PC-3 (cell line): ENCODE results near the gene UPK1B. TPM values are rescaled to one million over a fixed set of nuclear protein-coding genes. Genes with fewer than 3 reads are reported as not detected.

Experiments
- ATAC-seq: fragments of 200-7000 bp; cut with Tn5 transposase; 2 replicates; pipeline ENCODE4 v1.9.1; 2020; ENCODE audit warnings: mild to moderate bottlenecking, moderate library complexity
- BruUV-seq: library from RNA; stranded (reverse); fragments of 400-500 nt; replicated peaks from 2 replicates; lab custom pipeline; 2021; lab: Mats Ljungman, UMichigan
- CTCF ChIA-PET: fragments of 300-600 bp; sonication (Branson Sonifier 250); formaldehyde crosslinking; loops from one replicate; lab custom pipeline; 2022; ENCODE audit warnings: antibody characterized with exemption; lab: Charles Lee
- POLR2A ChIA-PET: fragments of 300-600 bp; sonication (Branson Sonifier 250); formaldehyde crosslinking; loops from one replicate; lab custom pipeline; 2022; ENCODE audit warnings: antibody characterized with exemption; ENCODE audit not compliant: unreplicated experiment; lab: Charles Lee
- DNase-seq: peaks from one replicate; pipeline ENCODE4 v3.0.0-alpha.2; 2015
- H2AFZ ChIP-seq: fragments of 300-600 bp; sonication (generic); 2 replicates; pipeline ENCODE4 v1.6.0; 2016; ENCODE audit warnings: antibody characterized with exemption, low read length
- H3F3A ChIP-seq: fragments of 300-600 bp; sonication (generic); one replicate; pipeline ENCODE4 v1.6.0; 2017; ENCODE audit warnings: antibody characterized with exemption, low read length, control low read depth, mild to moderate bottlenecking; ENCODE audit not compliant: unreplicated experiment
- H3K27ac ChIP-seq: fragments of 300-600 bp; sonication (generic); 2 replicates; pipeline ENCODE4 v1.5.1; 2016; ENCODE audit warnings: mild to moderate bottlenecking, low read length
- H3K27me3 ChIP-seq: fragments of 300-600 bp; sonication (generic); 2 replicates; pipeline ENCODE4 v1.6.1; 2016; ENCODE audit warnings: low read length, mixed read lengths
- H3K36me3 ChIP-seq: fragments of 300-600 bp; sonication (generic); 2 replicates; pipeline ENCODE4 v1.6.1; 2016; ENCODE audit warnings: low read depth, mixed run types, low read length, mixed read lengths
- H3K4me1 ChIP-seq: fragments of 300-600 bp; sonication (generic); 2 replicates; pipeline ENCODE4 v1.5.1; 2016; ENCODE audit warnings: low read length; ENCODE audit not compliant: insufficient read depth
- H3K4me2 ChIP-seq: fragments of 300-600 bp; sonication (generic); 2 replicates; pipeline ENCODE4 v1.6.0; 2016; ENCODE audit warnings: low read length
- H3K4me3 ChIP-seq: fragments of 300-600 bp; sonication (generic); 2 replicates; pipeline ENCODE4 v1.5.1; 2016; ENCODE audit warnings: mild to moderate bottlenecking, low read length, mixed read lengths
- H3K79me2 ChIP-seq: fragments of 300-600 bp; sonication (generic); 2 replicates; pipeline ENCODE4 v1.6.1; 2017; ENCODE audit warnings: low read length, mixed read lengths
- H3K9ac ChIP-seq: fragments of 300-600 bp; sonication (generic); 2 replicates; pipeline ENCODE4 v1.6.0; 2016; ENCODE audit warnings: mild to moderate bottlenecking, low read length
- H3K9me2 ChIP-seq: fragments of 300-600 bp; sonication (generic); replicated peaks from 2 replicates; pipeline ENCODE4 v1.6.1; 2016; ENCODE audit warnings: mixed run types, low read length, mixed read lengths
- H3K9me3 ChIP-seq: fragments of 300-600 bp; sonication (generic); 2 replicates; pipeline ENCODE4 v1.6.1; 2016; ENCODE audit warnings: low read length, mixed read lengths
- H4K20me1 ChIP-seq: fragments of 300-600 bp; sonication (generic); 2 replicates; pipeline ENCODE4 v1.6.1; 2016; ENCODE audit warnings: low read length, mixed read lengths
- CTCF ChIP-seq: fragments of 300-600 bp; sonication (generic); conservative IDR thresholded peaks from 2 replicates; pipeline ENCODE4 v1.5.1; 2017; ENCODE audit warnings: antibody characterized with exemption, low read depth, mild to moderate bottlenecking, low read length
- EZH2 ChIP-seq: fragments of 300-600 bp; sonication (generic); IDR thresholded peaks from one replicate; pipeline ENCODE4 v1.6.1; 2017; ENCODE audit warnings: antibody characterized with exemption, mild to moderate bottlenecking, low read length; ENCODE audit not compliant: unreplicated experiment
- EZH2phosphoT487 ChIP-seq: fragments of 300-600 bp; sonication (generic); IDR thresholded peaks from 2 replicates; pipeline ENCODE4 v1.6.1; 2018; ENCODE audit warnings: mild to moderate bottlenecking, antibody characterized with exemption, low read length, borderline replicate concordance
- intact Hi-C: fragments of 100-400 bp; cut with micrococcal nuclease; formaldehyde crosslinking; loops from 2 replicates; pipeline ENCODE4 v1.9.0; 2023
- total RNA-seq: library from RNA; depleted of rRNA; stranded (reverse); fragments of >200 nt; gene quantifications from 2 replicates; pipeline ENCODE4 v1.2.3, GENCODE V29; 2014

The UPK1B gene
- total RNA-seq, 1 experiment from 2014 or later = 0.04 TPM

GRCh38 chr3:119211193-119211592, 37.8 kb downstream of the UPK1B start:
- POLR2A ChIA-PET = no interaction called here
- H2AFZ ChIP-seq = no peak overlapping the region
- ATAC-seq (no peak), DNase-seq (no peak)
- H3K27ac ChIP-seq = no peak overlapping the region
- H3K9me2 ChIP-seq = no peaks in the 10 kb centered on the region
- no peaks in the 10 kb centered on the region for H3K27me3 ChIP-seq
- no TSS peak for BruUV-seq
- no peaks in the 10 kb centered on the region for H3F3A ChIP-seq
- no peak overlapping the region for H3K4me2 ChIP-seq
- H3K9ac ChIP-seq = no peak overlapping the region
- intact Hi-C loops = no loop called here
- TF ChIP-seq CTCF (no peak), EZH2 (no peak), EZH2phosphoT487 (no peak)
- H3K4me3 ChIP-seq = no peak overlapping the region
- peaks cover 47% of the 10 kb centered on the region for H3K36me3 ChIP-seq
- CTCF ChIA-PET = no interaction called here
- H3K79me2 ChIP-seq = no peaks in the 10 kb centered on the region
- H3K4me1 ChIP-seq = no peaks in the 10 kb centered on the region
- no peaks in the 10 kb centered on the region for H3K9me3 ChIP-seq
- H4K20me1 ChIP-seq = no peaks in the 10 kb centered on the region

- DNase-seq = no peak
- TF ChIP-seq EZH2 (no peak), EZH2phosphoT487 (no peak), CTCF (no peak)
- POLR2A ChIA-PET = no interaction called here
- Histone ChIP-seq H4K20me1 (no peaks in the 10 kb centered on the region), H3K4me3 (no peak overlapping the region), H3K27ac (no peak overlapping the region), H3K4me2 (no peak overlapping the region), H3K27me3 (no peaks in the 10 kb centered on the region), H3K9me2 (no peaks in the 10 kb centered on the region), H3K9me3 (no peaks in the 10 kb centered on the region), H3K36me3 (peaks cover 51% of the 10 kb centered on the region), H2AFZ (no peak overlapping the region), H3K9ac (no peak overlapping the region), H3K4me1 (no peaks in the 10 kb centered on the region), H3F3A (no peaks in the 10 kb centered on the region), H3K79me2 (no peaks in the 10 kb centered on the region)
- TSS peak; percentile 53 for BruUV-seq
- CTCF ChIA-PET = no interaction called here
- no peak for ATAC-seq
- intact Hi-C loops = no loop called here
Observed at GRCh38 chr3:119211803-119212202, 38.4 kb downstream of the UPK1B start.

- ATAC-seq = no peak
- H4K20me1 ChIP-seq = no peaks in the 10 kb centered on the region
- ChIA-PET CTCF (no interaction called here), POLR2A (no interaction called here)
- H3K9me2 ChIP-seq = no peaks in the 10 kb centered on the region
- H3K79me2 ChIP-seq = no peaks in the 10 kb centered on the region
- peaks cover 76% of the 10 kb centered on the region for H3K36me3 ChIP-seq
- H3K4me2 ChIP-seq = no peak overlapping the region
- no peak overlapping the region for H2AFZ ChIP-seq
- no peaks in the 10 kb centered on the region for H3K9me3 ChIP-seq
- H3K4me1 ChIP-seq = no peaks in the 10 kb centered on the region
- no peak for TF ChIP-seq EZH2phosphoT487
- TF ChIP-seq CTCF = no peak
- no peak for TF ChIP-seq EZH2
- intact Hi-C loops = no loop called here
- no TSS peak for BruUV-seq
- H3K9ac ChIP-seq = no peak overlapping the region
- no peak overlapping the region for H3K27ac ChIP-seq
- H3K27me3 ChIP-seq = no peaks in the 10 kb centered on the region
- DNase-seq = no peak
- no peak overlapping the region for H3K4me3 ChIP-seq
- no peaks in the 10 kb centered on the region for H3F3A ChIP-seq
Observed at GRCh38 chr3:119219069-119219468, 45.7 kb downstream of the UPK1B start.
